HG03565 (cell line): Measurements from ENCODE around the gene AGTRAP.

Experiments
- ATAC-seq: cut with Tn5 transposase; IDR thresholded peaks from one replicate; pipeline ENCODE4 v1.9.1; 2021; ENCODE audit warnings: mild to moderate bottlenecking, moderate library complexity; ENCODE audit not compliant: unreplicated experiment

Gene AGTRAP

DNA sequence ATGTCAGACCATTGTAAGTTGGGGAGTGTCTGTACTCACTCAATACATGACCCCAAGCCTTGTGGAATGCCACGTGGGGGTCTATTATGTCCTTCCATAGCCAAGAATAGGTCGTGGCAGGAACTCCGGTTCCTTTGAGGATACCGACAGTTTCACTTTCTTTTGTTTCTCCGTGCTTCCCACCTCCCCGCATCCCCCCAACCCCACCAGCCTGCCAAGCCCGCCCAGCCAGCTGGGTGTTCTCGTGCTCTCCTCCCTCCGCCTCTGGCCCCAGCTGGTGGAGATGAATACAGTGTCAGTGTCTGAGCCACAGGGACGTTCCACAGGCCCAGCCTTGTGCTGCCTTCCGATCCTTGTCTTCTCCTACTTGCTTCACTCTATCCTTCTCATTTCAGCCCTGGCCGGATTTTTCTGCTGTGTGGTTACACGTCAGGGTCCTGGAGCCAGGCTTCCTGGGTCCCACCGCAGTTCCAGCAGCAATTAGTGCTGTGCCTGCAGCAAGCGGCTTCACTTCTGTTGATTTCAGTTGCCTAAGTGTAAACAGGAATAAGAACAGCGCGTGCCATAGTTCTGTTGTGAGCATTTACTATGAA is 4.1 kb upstream of the AGTRAP start:
- no peak for ATAC-seq

GRCh38 chr1:11733306-11733705 is 2.6 kb upstream of the AGTRAP start:
- no peak for ATAC-seq

DNA sequence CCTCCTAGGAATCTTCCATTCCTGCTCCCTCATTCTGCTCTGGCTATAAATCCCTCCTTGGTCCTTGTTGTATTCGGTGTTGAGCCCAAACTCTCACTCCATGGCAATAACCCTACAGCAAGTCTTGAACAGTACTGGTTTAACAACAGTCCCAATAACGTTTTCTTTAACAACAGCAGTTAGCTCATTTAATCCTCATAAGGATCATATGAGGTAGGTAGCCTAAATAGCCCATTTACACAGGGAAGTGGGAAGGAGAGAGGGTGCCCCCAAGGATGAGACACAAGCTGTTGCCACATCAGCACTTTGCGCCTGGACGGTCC is 444 bp upstream of the AGTRAP start:
- ATAC-seq: no peak

DNA sequence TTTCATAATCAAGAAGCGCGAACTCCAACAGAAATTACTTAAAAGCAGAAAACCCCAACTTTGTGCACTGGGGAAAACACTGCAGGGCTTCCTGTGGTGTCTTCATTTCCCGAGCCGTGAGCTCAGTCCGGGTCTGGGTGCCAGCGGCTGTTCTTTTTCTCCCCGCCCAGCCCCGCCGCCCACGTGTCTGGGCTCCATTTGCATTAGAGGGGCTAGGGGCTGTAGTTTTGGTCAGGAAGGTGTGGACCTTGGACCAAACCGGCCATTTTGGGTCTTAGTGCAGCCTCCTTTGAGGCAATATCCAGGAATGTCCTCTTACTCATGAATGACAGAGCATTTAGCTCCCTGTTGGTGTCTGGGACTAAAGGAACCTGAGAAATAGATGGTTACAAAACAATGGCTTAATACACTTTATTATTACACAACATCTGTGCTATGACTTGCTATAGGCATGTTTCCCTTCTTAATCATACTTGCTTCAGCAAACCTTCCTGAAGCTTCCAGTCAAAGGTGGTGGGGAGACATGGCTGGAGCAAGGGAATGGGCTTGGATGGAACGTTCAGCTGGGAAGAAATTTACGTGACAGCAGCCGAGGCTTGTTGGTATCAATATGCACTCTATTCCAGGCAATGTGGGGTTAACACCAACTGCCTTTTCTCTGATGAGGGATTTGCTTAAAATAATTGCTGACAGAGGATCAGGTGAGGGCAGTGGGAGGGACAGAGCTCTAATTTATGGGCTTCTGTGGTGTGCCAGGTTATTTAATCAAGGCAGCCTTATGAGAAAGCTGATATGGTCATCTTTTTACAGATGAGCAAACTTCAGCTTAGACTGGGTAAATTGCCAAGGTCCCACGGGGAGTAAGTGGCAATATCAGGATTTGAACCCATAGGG is 1.1 kb downstream of the AGTRAP start:
- ATAC-seq: no peak

GRCh38 chr1:11738096-11738495 is 2.2 kb downstream of the AGTRAP start:
- ATAC-seq: no peak

DNA sequence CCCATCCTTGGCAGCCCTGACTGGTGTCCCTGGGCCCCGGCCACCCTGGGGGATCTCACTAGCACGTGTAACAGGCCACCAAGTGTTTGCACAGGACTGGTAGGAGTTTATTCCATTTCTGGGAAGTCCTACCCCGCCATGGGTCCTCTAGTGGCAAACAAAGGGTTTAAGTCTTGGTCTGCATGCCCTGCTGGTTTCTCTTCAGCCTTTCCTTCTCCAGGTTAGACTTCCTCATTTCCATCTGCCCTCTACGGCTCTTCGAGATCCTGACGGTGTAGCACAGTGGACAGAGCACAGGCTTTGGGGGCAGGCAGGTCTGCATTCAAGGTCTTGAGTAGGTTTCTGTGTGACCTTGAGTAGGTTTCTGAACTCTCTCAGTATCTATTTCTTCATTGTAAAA is 2.8 kb downstream of the AGTRAP start:
- ATAC-seq: no peak

DNA sequence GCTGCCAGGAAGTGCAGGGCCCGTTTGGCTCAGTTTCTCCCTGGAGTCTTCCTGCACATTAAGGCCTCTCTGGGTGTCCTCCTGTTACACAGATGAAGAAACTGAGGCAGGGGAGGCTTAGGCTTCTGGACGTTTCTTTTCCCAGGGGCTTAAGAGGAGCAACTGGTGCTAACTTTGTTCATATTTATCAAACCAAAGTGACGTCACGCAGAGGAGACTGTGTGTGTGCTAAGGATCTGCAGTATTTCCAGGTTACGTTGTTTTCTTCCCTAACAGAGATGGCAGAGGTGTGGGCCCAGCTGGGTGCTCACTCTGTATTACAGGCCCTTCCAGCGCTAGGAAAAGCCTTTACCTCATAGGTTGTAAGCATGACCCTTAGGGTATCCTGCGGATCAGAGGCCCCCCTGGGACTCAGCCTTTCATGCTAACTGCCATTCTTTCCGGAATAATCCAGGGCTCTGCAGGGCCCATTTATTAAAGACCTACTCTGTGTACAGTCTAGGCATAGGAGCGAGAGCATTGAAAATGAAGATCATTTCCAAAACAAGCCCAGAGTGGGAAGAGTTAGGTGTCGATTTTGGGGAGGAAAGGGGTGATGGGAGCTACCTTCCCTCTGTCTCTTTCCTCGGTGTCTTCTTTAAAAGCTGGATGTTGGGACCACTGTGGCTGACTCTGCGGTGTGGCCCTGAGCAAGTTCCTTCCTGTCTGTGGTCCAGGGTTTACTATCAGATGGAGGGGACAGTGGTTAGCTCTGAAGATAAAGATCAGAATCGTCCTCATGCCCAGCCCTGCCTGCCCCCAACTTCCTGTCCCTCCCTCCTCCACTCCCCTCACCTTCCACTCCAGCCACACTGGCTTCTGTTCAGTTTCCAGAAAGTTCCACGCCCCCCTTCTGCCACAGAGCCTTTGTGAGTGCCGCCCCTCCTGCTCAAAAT is 4.6 kb downstream of the AGTRAP start:
- no peak for ATAC-seq

DNA sequence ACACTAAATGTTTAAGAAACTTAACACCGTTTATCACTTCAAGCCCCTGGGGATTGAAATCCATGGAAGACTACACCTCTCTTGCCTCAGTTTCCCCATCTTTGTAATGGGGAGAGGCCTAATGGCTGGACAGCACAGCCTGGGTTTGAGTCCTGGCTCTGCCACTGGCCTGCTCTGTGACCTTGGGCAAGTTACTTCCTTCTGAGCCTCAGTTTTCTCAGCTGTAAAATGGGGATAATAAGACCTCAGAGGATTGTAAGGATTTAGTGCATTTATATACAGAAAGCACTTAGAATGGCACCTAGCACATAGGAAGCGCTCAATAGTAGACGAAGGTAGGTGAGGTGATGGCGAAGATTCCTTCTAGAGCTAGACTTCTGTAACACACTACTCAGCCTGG is 5.5 kb downstream of the AGTRAP start:
- no peak for ATAC-seq

GRCh38 chr1:11741919-11742558 is 6.1 kb downstream of the AGTRAP start:
- ATAC-seq: no peak

GRCh38 chr1:11744287-11744686 is 8.4 kb downstream of the AGTRAP start:
- no peak for ATAC-seq

DNA sequence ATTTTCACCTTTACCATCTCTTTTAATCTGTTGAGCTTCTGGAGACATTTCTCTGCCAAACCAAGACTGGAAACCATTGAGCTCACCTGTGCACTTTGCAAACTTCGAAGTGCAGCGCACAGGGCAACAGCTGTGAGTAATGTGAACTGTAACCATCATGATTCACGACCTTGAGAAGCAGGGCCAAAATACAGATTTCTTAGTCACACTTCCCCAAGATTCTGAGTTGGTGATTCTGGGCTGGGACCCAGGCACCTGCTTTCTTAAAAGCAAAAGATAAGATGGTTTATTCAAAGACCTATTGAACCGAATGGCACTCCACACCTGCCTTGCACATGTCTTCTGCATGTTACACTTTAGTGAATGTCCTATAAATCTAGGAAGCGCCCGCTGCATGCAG is 10.2 kb downstream of the AGTRAP start:
- ATAC-seq: no peak

DNA sequence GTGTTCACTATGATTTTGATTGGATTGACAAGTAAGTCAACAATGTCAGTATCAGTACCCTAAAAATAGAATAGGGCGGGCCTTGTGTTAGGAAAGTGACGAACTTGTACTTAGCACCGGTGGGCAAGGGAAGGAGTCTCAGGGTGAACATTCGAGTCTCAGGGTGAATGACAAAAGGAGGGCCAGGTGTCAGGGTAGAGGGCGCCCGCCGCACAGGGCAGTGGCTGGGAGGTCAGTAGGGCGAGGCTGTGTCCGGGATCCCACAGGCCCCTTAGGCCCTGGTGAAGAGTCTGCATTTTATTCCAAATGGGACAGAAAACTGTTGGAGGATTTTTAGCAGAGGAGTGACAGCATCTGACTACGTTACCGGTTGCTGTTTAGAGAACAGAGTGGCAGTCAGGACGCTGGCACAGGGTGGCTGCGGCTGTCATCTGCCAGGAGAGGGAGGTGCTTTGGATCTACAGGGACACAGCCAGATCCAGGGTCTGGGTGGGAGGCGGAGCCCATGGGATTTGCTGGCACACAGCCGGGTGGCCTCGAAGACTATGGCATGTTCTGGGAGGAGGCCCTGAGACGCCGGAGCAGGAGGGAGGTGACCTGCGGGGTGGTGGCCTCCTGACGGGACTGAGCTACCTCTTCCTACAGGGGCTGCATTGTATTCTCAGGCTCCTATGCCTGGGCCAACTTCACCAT is 11.0 kb downstream of the AGTRAP start:
- ATAC-seq: no peak

DNA sequence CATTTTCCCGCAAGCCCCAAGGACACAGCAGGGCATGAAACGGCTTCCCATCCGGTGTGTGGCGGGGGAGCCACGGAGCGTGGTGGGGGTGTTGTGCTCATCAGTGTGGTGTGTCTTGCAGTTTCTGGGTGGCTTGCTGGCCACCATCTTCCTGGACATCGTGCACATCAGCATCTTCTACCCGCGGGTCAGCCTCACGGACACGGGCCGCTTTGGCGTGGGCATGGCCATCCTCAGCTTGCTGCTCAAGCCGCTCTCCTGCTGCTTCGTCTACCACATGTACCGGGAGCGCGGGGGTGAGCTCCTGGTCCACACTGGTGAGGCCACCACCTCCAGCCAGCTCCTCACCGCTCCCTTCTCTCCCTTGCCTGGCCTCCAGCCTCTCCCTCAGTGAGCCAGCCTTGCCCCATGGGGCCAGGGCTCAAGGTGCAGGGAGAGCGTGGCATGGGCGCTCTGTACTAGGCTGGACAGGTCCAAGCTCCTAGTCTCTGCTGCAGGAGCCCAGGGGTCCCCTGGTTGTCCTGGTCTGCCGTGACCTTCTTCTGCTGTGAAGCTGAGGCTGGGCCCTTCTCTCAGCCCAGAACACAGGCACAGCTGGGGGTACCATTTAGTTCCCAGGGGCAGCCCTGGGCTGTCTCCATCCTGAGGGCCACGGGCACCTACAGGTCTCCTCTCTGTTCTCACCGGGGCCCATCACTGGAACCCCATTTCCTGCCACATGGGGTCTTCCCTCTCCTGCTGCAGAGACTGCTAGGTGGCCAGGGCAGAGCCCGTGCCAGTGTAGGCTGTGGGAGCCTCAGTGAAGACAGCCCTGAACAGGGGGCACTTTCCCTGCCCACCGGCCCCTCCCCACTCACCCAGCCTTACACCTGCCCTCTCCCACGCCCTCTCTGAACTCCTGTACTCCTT is 12.6 kb downstream of the AGTRAP start:
- no peak for ATAC-seq

- ATAC-seq: no peak
Observed at GRCh38 chr1:11749203-11749689, 13.3 kb downstream of the AGTRAP start.

DNA sequence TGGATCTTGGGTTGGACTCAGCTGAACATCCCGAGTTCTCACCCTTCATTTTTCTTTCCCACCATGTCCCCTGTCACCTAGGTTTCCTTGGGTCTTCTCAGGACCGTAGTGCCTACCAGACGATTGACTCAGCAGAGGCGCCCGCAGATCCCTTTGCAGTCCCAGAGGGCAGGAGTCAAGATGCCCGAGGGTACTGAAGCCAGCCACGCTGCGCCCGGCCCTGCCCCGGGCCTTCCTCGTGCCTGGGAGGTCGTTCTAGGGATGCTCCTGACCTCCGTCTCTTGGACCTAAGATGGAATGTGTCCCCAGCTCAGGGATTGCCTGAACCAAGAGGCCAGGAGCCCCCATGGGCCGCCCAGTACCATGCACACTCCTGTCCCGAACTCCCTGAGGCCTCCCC is 14.1 kb downstream of the AGTRAP start:
- ATAC-seq: no peak

DNA sequence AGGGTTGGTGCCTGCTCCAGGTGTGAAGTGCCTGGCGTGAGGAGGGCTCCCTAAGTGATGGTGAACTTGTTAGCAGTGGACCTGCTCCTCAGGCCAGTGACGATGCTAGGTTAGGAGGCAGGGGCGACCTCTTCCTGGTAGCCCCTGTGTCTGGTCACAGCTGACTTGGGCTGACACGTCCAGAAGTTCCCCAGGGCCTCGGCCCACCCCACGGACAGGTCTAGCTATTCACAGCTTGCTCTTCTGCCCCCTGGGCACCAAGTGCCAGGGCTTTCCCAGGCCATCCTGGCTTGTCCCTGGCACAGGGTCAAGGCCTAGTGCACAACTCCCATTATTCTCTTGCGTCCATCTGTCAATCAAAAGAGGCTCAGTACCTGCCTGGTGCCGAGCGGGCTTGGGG is 15.2 kb downstream of the AGTRAP start:
- no peak for ATAC-seq

- no peak for ATAC-seq
Observed at GRCh38 chr1:11752359-11753088, 16.6 kb downstream of the AGTRAP start.

- ATAC-seq: no peak
Observed at GRCh38 chr1:11753555-11754208, 17.7 kb downstream of the AGTRAP start.
